HG02973 (cell line): ENCODE measurements around the gene RSPH3.

ENCODE experiments used
- ATAC-seq: cut with Tn5 transposase; IDR thresholded peaks from one replicate; pipeline ENCODE4 v1.9.1; 2021; ENCODE audit warnings: moderate library complexity; ENCODE audit not compliant: unreplicated experiment

The RSPH3 gene

DNA sequence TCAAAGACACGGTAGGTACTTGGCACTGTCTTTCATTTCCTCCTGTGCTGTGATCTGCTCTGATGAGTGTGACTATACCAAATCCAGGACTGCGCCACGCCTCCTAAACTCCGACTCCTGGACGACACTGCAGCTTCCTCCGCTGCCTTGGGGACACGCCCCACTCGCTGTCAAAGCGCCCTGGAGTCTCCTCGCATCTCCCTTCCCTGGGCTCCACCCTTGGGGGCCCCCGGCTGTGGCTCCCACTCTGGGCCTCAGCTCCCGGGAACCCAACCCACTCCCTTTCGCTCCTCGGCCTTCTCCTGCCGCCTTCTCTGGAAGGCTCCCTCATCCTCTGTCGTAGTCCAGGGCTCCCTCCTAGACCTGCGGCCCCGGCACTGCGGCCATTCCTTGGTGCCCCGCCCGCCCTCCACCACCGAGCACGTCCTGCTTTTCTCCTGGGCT lies 61.2 kb downstream of the RSPH3 start:
- ATAC-seq: no peak

DNA sequence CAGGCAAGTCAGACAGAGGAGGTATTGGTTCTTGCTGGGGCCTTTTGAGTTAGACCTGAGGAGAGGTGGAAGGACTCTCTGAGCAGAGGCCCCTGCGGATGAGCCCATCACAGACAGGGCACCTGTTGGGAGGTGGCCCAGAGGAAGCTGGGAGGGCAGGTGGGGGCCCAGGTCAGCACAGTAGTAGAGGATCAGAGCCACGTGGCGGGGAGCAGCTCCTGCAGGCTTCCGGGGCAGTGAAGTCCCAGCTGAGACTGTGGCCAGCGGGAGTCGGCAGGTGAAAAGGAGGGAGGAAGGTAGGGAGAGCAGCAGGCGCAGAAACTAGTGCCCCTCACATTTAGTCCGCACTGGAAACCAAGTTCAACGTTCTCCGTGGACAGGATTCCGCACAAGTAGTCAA lies 61.8 kb downstream of the RSPH3 start:
- ATAC-seq: no peak

- no peak for ATAC-seq
These were observed 65.8 kb downstream of the RSPH3 start for GRCh38 chr6:158934157-158934556.

DNA sequence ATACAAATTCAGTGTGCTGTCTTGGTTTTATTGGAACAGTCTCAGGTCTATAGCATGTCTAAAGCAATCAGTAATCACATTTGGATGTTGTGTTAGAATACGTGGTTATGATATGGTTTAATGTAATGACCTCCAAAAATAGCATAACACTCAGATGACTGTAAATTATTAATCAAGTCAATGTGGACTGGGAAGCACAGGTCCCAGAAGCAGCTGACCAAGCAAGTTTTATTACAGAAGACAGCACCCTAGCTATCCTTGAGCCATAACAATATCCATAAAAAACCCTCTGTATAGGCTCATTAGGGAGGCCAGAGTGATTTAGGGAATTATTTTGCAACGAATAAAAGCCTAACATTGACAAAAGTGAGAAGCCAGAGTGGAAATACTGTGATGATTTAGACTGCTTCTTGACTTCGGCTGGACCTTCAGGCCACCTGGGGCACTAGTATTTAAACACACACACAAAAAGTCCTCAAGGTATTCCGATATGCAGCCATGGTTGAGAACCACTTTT lies 66.9 kb downstream of the RSPH3 start:
- no peak for ATAC-seq

- no peak for ATAC-seq
These were observed 71.9 kb downstream of the RSPH3 start for GRCh38 chr6:158928068-158928467.

DNA sequence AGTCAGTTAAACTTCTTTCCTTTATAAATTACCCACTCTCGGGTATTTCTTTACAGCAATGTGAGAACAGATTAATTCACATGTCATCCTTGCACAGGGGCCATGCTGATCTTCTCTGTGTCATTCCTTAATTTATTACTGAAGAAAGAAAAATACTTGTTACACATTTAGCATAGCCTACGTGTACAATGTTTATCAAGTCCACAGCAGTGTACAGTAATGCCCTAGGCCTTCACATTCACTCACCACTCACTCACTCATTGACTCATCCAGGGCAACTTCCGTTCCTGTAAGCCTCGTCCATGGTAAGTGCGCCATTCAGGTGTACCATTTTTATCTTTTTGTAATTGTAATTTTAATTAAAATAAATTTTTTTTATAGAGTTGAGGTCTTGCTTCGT lies 73.6 kb downstream of the RSPH3 start:
- ATAC-seq: no peak

- no peak for ATAC-seq
These were observed 75.2 kb downstream of the RSPH3 start for GRCh38 chr6:158924499-158925455.

- no peak for ATAC-seq
These were observed 76.0 kb downstream of the RSPH3 start for GRCh38 chr6:158923805-158924498.
